AG09319 (cell line): ENCODE measurements around the gene CDH13.

Source experiments
- DNase-seq: peaks from one replicate; pipeline ENCODE4 v3.0.0-alpha.2; 2010; ENCODE audit warnings: low read depth; ENCODE audit errors: extremely low read depth
- TF ChIP-seq, protein P1 (sequence below): IDR thresholded peaks from 2 replicates; pipeline ENCODE4 v1.5.1; 2011; ENCODE audit warnings: low read depth, mild to moderate bottlenecking, inconsistent platforms, low read length, moderate library complexity

Gene CDH13

DNA sequence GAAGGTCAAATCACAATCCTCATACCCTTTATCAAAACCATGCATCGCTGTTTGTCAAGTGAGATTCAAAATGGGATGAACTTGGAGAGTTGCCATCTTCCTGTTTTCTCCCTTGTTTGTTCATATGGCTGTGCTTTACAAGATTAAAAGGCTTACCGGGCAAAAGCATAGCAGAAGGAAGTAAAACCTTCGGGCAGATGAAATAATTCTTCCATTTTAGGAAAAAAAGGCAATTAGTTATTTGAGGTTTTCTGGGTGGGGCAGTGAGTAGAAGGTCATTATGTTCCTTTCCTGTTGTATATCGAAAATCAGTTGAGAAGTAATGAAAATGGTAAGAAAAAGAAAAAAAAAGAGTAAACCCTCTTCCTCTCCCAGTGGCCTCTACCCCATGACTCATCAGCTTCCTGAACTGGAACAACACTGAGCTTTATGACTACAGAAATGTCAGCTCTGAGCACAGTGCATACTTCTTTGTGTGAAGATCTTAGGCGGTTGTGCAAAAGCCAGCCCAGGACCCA, 369.2 kb downstream of the CDH13 start:
- TF ChIP-seq, protein P1, sequence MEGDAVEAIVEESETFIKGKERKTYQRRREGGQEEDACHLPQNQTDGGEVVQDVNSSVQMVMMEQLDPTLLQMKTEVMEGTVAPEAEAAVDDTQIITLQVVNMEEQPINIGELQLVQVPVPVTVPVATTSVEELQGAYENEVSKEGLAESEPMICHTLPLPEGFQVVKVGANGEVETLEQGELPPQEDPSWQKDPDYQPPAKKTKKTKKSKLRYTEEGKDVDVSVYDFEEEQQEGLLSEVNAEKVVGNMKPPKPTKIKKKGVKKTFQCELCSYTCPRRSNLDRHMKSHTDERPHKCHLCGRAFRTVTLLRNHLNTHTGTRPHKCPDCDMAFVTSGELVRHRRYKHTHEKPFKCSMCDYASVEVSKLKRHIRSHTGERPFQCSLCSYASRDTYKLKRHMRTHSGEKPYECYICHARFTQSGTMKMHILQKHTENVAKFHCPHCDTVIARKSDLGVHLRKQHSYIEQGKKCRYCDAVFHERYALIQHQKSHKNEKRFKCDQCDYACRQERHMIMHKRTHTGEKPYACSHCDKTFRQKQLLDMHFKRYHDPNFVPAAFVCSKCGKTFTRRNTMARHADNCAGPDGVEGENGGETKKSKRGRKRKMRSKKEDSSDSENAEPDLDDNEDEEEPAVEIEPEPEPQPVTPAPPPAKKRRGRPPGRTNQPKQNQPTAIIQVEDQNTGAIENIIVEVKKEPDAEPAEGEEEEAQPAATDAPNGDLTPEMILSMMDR: no peak
- DNase-seq: peak; percentile 44

DNA sequence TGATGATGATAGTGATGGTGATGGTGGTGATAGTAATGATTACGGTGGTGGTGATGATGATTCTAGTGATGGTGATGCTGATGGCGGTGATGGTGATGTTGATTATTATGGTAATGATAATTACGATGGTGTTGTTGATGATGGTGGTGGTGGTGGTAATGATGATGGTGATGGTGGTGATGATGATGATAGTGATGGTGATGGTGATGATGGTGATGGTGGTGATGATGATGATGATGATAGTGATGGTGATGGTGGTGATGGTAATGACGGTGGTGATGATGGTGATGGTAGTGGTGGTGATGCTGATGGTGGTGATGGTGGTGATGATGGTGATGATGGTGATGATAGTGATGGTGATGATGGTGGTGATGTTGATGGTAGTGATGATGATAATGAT, 370.0 kb downstream of the CDH13 start:
- no peak for DNase-seq
- TF ChIP-seq, protein P1: no peak

DNA sequence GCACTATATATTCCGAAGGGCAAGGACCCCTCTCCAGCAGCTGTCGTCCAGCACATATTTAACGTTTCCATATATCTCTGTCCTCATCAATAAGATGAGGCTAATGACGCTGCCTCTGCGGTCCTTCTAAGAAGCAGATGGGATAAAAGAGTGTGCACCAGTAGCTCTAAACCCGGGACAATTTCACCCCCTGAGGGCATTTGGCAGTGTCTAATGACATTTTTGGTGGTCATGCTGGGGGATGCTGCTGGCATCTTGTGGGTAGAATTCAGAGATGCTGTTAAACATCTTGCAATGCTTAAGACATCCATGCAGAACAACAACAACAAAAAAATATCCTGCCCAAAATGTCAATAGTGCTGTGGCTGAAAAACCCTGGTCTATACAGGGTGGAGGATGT, 372.9 kb downstream of the CDH13 start:
- no peak for DNase-seq
- TF ChIP-seq, protein P1: no peak

DNA sequence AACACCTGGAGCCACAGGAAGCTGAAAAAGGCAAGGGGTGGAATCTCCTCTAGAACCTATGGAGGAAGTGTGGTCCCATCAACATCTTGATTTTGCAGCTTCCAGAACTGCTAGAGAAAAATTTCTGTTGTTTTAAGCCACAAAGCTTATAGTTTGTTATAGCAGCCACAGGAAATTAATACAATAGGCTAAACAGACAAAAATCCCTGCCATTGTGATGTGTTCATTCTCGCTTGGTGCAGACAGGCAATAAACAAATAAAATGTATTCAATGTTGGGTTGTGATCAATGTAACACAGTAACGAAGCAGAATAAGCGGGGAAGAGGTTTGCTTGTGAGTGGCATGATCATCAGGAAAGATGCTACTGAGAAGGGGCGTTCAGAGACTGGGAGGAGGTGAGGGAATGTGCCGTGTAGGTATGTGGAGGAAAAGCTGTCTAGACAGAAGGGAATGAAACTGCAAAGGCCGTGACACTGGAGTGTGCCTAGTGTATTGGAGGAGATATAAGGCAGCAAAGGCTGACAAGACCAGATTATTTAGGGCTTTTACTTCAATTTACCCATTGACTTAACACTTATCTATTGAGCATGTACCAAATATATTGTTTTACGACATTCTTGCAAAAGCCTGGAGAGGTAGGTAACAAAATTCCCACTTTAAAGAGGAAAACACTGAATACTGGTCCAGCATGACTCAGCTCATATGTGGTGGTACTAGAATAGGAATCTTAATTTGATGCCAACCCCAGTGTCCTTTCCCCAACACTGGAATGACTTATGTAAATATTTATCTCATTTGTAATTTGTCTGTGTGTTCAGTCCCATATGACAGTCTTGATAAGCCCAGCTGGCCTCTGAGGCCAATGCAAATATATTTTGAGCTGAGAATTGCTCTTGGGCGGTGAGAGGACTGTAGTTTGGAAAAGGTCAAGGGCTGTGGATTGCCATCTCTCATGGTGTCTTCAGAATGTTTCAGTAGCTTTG, 375.9 kb downstream of the CDH13 start:
- TF ChIP-seq, protein P1: no peak
- no peak for DNase-seq

DNA sequence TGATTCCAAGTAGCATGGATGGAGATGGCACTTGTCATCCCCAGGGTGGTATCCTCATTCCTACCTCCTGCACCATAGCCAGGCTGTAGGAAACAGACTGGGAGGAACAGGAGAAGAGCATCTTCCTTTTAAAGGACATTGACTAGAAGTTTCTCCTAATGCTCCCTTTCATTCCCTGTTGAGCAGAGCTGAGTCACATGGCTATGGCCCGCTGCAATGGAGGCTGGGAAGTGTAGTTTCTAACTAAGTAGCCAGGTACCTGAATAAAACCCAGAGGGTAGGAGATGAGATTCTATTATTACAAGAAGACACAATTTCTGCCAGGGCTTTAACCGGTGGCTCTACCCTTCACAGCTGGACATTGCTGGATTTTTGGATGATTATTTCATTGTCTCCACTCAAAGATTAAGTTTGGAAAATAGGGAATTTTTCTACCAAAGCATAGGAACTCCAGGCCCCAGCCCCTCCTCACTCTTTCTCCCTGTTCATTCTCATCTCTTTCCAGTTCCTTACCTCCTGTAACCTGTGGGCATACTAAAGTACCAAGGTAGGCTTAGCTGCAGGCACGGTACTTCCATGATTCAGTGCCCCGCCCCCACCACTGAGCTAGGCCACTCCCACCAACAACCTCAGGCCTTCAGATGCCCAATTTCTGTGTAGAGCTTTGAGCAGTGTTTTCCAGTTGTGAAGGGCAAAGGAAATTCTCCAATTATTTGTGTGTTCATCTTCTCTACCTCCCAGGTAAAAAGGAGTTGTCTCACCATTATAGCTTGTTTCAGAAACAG, 378.3 kb downstream of the CDH13 start:
- TF ChIP-seq, protein P1: no peak
- DNase-seq: no peak

DNA sequence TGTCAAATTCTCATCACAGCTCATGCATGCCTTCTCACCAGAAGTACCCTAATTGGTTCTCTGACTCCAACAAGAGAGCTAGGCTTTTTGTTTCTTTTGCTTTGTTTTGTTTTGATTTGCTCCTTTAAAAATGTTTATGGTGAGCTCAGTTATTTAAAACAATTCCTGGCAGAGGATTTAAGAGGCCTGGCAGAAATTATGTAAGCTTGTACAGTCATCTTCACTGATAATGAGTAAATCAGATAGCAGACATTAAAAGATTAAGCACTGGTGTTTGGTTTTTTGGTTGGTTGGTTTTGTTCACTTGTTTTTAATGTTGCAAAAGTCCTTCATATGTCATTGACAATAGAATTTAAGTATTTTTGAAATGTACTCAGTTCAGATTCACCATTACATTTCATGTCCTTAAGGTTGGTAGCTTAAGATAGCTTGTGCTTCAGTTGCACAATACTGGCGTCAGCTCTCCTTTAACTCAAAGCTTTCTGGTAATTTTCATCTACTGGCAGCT, 378.9 kb downstream of the CDH13 start:
- DNase-seq: peak; percentile 48

More for the DNA sequence above, 378.9 kb downstream of the CDH13 start:
- TF ChIP-seq, protein P1: no peak
